ENCODE results near the gene SFXN5. TPM values are rescaled to one million over a fixed set of nuclear protein-coding genes. Genes with fewer than 3 reads are reported as not detected.

Gene SFXN5
- polyA plus RNA-seq, 1 donor from 2014 or later = 5.8 TPM

DNA sequence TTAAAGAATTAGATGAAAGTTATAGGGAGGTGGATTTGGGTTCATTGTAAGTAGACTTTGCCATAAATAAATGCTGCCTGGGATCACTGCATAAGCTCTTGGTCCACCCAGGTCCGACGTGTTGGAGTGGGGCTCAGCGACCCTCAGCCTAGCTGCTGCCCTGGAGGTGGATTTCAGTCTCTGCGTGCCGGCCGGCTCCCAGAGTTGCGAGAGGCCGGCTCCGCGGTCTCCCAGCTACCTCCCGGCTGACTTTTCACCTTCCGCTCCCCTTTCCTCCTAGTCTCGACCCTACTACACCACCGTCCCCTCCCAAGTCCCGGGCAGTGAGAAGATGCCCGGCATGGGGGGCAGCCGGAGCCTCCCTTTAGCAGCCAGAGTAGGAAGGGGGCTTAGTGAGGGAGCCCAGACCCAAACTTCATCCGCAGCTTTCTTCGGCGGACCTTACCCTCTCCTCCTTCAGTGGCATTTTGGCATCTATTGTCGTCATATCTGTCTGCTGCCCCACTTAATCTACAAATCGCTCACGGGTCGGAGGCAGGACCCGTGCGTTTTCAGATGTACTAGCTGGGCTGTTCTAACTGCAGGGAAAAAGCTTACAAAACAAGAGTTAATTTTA lies 146.1 kb downstream of the SFXN5 start:
- Histone ChIP-seq H3K27me3 (ENCODE audit: insufficient read depth, low read depth, low read length) (peaks cover 67% of the 10 kb centered on the region), H3K9me2 (ENCODE audit: insufficient read depth, low read length) (no peaks in the 10 kb centered on the region), H4K20me1 (ENCODE audit: insufficient read depth) (no peaks in the 10 kb centered on the region), H3K36me3 (ENCODE audit: insufficient read depth, low read length) (no peaks in the 10 kb centered on the region), H3K79me2 (replicated peaks; ENCODE audit: insufficient read depth, low read length) (peaks cover 15% of the 10 kb centered on the region), H3K4me3 (ENCODE audit: low read length) (no peak overlapping the region), H3K9ac (ENCODE audit: low read length) (no peak overlapping the region), H3K9me3 (ENCODE audit: low read length) (no peaks in the 10 kb centered on the region), H2AFZ (ENCODE audit: low read depth, low read length) (no peak overlapping the region), H3K27ac (ENCODE audit: low read length) (no peak overlapping the region), H3K4me2 (ENCODE audit: low read length) (no peak overlapping the region), H3F3A (ENCODE audit: insufficient read depth, low read length, poor library complexity, severe bottlenecking) (no peaks in the 10 kb centered on the region)
- TF ChIP-seq MXI1 (conservative IDR thresholded peaks at IDR 0.05; ENCODE audit: poor library complexity, severe bottlenecking) (no peak), SMC3 (conservative IDR thresholded peaks at IDR 0.05; ENCODE audit: poor library complexity) (no peak), EP300 (conservative IDR thresholded peaks at IDR 0.05; ENCODE audit: poor library complexity, severe bottlenecking) (no peak), POLR2AphosphoS5 (IDR thresholded peaks at IDR 0.05) (no peak), RAD21 (conservative IDR thresholded peaks at IDR 0.05) (no peak), REST (IDR thresholded peaks at IDR 0.05; ENCODE audit: borderline replicate concordance) (no peak), TAF1 (IDR thresholded peaks at IDR 0.05; ENCODE audit: low read depth) (no peak), EZH2 (IDR thresholded peaks at IDR 0.05; ENCODE audit: borderline replicate concordance, insufficient read depth, low read length, poor library complexity, severe bottlenecking) (no peak)
- TF ChIP-seq, protein P1, sequence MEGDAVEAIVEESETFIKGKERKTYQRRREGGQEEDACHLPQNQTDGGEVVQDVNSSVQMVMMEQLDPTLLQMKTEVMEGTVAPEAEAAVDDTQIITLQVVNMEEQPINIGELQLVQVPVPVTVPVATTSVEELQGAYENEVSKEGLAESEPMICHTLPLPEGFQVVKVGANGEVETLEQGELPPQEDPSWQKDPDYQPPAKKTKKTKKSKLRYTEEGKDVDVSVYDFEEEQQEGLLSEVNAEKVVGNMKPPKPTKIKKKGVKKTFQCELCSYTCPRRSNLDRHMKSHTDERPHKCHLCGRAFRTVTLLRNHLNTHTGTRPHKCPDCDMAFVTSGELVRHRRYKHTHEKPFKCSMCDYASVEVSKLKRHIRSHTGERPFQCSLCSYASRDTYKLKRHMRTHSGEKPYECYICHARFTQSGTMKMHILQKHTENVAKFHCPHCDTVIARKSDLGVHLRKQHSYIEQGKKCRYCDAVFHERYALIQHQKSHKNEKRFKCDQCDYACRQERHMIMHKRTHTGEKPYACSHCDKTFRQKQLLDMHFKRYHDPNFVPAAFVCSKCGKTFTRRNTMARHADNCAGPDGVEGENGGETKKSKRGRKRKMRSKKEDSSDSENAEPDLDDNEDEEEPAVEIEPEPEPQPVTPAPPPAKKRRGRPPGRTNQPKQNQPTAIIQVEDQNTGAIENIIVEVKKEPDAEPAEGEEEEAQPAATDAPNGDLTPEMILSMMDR (IDR thresholded peaks at IDR 0.05; ENCODE audit: poor library complexity, severe bottlenecking) = no peak

GRCh38 chr2:72924353-72925240 lies 146.9 kb downstream of the SFXN5 start:
- no peaks in the 10 kb centered on the region for H3K9me3 ChIP-seq (ENCODE audit: low read length)
- H3K36me3 ChIP-seq (ENCODE audit: insufficient read depth, low read length) = no peaks in the 10 kb centered on the region
- no peaks in the 10 kb centered on the region for H3K9me2 ChIP-seq (ENCODE audit: insufficient read depth, low read length)
- H3K79me2 ChIP-seq (replicated peaks; ENCODE audit: insufficient read depth, low read length) = peaks cover 17% of the 10 kb centered on the region
- peaks cover 75% of the 10 kb centered on the region for H3K27me3 ChIP-seq (ENCODE audit: insufficient read depth, low read depth, low read length)
- H3K27ac ChIP-seq (ENCODE audit: low read length) = no peak overlapping the region
- no peaks in the 10 kb centered on the region for H4K20me1 ChIP-seq (ENCODE audit: insufficient read depth)
- H3K9ac ChIP-seq (ENCODE audit: low read length) = no peak overlapping the region
- TF ChIP-seq SMC3 (conservative IDR thresholded peaks at IDR 0.05; ENCODE audit: poor library complexity) (no peak), EZH2 (IDR thresholded peaks at IDR 0.05; ENCODE audit: borderline replicate concordance, insufficient read depth, low read length, poor library complexity, severe bottlenecking) (peak; percentile 75), MXI1 (conservative IDR thresholded peaks at IDR 0.05; ENCODE audit: poor library complexity, severe bottlenecking) (no peak)
- H3F3A ChIP-seq (ENCODE audit: insufficient read depth, low read length, poor library complexity, severe bottlenecking) = no peaks in the 10 kb centered on the region
- no peak overlapping the region for H2AFZ ChIP-seq (ENCODE audit: low read depth, low read length)
- peak overlapping the region; percentile 31 for H3K4me3 ChIP-seq (ENCODE audit: low read length)
- no peak overlapping the region for H3K4me2 ChIP-seq (ENCODE audit: low read length)

Data from neural cell (in vitro differentiated cells).